Measurements from ENCODE around the gene PPP2R5D. TPM values are rescaled to one million over a fixed set of nuclear protein-coding genes. Genes with fewer than 3 reads are reported as not detected.
"Not testable (repeated sequence)": the region's sequence is repeated elsewhere in the genome, so short reads cannot be mapped to it uniquely, and the experiment has no call there.

The PPP2R5D gene
- total RNA-seq, 1 donor from 2014 or later, result 21.2 TPM

- no peak for ATAC-seq
Measured at GRCh38 chr6:42996513-42996912, 12.1 kb downstream of the PPP2R5D start.

- ATAC-seq, result not testable (repeated sequence)
Measured at GRCh38 chr6:42998205-42998604, 13.8 kb downstream of the PPP2R5D start.

GRCh38 chr6:43001843-43002242 lies 17.5 kb downstream of the PPP2R5D start:
- ATAC-seq, result no peak

- ATAC-seq, result no peak
Measured at GRCh38 chr6:43005844-43006243, 21.5 kb downstream of the PPP2R5D start.

GRCh38 chr6:43006251-43006650 lies 21.9 kb downstream of the PPP2R5D start:
- ATAC-seq, result no peak

GRCh38 chr6:43007126-43007525 lies 22.8 kb downstream of the PPP2R5D start:
- ATAC-seq, result no peak

GRCh38 chr6:43009124-43009523 lies 24.8 kb downstream of the PPP2R5D start:
- no peak for ATAC-seq

- no peak for ATAC-seq
Measured at GRCh38 chr6:43011207-43011606, 26.8 kb downstream of the PPP2R5D start.

GRCh38 chr6:43012364-43012763 lies 28.0 kb downstream of the PPP2R5D start:
- no peak for ATAC-seq

GRCh38 chr6:43013097-43013842 lies 28.9 kb downstream of the PPP2R5D start:
- no peak for ATAC-seq

- peak; percentile 98 for ATAC-seq
Measured at GRCh38 chr6:43013843-43014433, 29.6 kb downstream of the PPP2R5D start, which contains the start of the genes KLHDC3 and MEA1. KLHDC3 (plus strand) TSS chr6:43014249; CDS start chr6:43017193, 2,944 bp downstream. MEA1 (minus strand) TSS chr6:43013946; CDS start chr6:43013813, 133 bp downstream.

GRCh38 chr6:43014434-43014909 lies 30.1 kb downstream of the PPP2R5D start:
- ATAC-seq, result no peak

GRCh38 chr6:43016176-43016942 lies 32.0 kb downstream of the PPP2R5D start:
- ATAC-seq, result no peak

GRCh38 chr6:43016943-43017334 lies 32.6 kb downstream of the PPP2R5D start:
- ATAC-seq, result no peak

- ATAC-seq, result no peak
Measured at GRCh38 chr6:43019152-43019551, 34.8 kb downstream of the PPP2R5D start.

- ATAC-seq, result no peak
Measured at GRCh38 chr6:43020052-43020705, 35.8 kb downstream of the PPP2R5D start.

GRCh38 chr6:43020847-43021246 lies 36.5 kb downstream of the PPP2R5D start:
- peak; percentile 15 for ATAC-seq

- ATAC-seq, result peak; percentile 79
Measured at GRCh38 chr6:43021270-43022047, 37.1 kb downstream of the PPP2R5D start, which contains the start of gene RRP36. RRP36 (plus strand) TSS chr6:43021623; CDS start chr6:43021655, 32 bp downstream.

- no peak for ATAC-seq
Measured at GRCh38 chr6:43024436-43024835, 40.1 kb downstream of the PPP2R5D start.

GRCh38 chr6:43026365-43026764 lies 42.0 kb downstream of the PPP2R5D start:
- ATAC-seq, result no peak

- ATAC-seq, result no peak
Measured at GRCh38 chr6:43029120-43029519, 44.8 kb downstream of the PPP2R5D start.

GRCh38 chr6:43032326-43032725 lies 48.0 kb downstream of the PPP2R5D start:
- no peak for ATAC-seq
